ENCODE measurements around the gene HS3ST3B1. TPM values are rescaled to one million over a fixed set of nuclear protein-coding genes. Genes with fewer than 3 reads are reported as not detected.

Gene HS3ST3B1
- total RNA-seq, 4 donors from 2014 or later: 1.5 to 5.3 (median 3.1) TPM; not detected in 1

DNA sequence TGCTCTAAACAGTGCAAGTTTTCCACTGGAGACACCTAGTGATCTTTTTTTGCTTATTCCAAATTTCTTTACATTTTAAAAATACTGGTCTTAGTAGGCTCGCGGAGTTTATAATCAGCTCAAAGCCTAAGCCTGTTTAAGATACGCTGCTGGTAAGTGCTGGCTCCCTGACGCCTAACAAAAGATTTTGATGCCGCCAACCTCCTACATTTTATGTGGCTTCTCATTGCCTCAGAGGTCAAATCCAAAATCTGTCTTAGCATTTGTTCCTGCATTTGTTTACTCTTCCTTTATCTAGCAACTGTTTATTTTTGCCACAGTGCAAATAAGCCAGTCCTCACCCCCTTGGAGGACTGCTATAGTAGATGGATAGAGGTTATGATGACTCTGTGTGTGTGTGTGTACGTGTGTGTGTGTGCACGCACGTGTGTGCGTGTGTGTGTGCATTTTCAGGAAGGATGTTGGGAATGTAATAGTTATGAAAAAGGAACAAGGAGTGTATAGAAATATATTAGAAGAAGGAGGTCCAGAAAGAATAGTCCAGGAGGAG is 24.8 kb downstream of the HS3ST3B1 start:
- no peaks in the 10 kb centered on the region for H3K27me3 ChIP-seq
- H3K4me3 ChIP-seq: no peak overlapping the region
- H3K36me3 ChIP-seq: no peaks in the 10 kb centered on the region
- intact Hi-C loops (cut with DNase I; ENCODE audit: low total_unique reads): no loop called here
- no peaks in the 10 kb centered on the region for H3K4me1 ChIP-seq
- no peak for DNase-seq
- H3K27ac ChIP-seq: no peak overlapping the region
- TF ChIP-seq CTCF (IDR thresholded peaks at IDR 0.05) (no peak), POLR2A (IDR thresholded peaks at IDR 0.05) (no peak)
- no peaks in the 10 kb centered on the region for H3K9me3 ChIP-seq

GRCh38 chr17:14329900-14330491 is 29.1 kb downstream of the HS3ST3B1 start:
- H3K4me1 ChIP-seq: no peaks in the 10 kb centered on the region
- TF ChIP-seq POLR2A (IDR thresholded peaks at IDR 0.05) (no peak), CTCF (IDR thresholded peaks at IDR 0.05) (no peak)
- no peaks in the 10 kb centered on the region for H3K36me3 ChIP-seq
- DNase-seq: no peak
- H3K27me3 ChIP-seq: no peaks in the 10 kb centered on the region
- H3K27ac ChIP-seq: no peak overlapping the region
- H3K9me3 ChIP-seq: no peaks in the 10 kb centered on the region
- intact Hi-C loops (cut with DNase I; ENCODE audit: low total_unique reads): no loop called here
- no peak overlapping the region for H3K4me3 ChIP-seq

GRCh38 chr17:14330492-14330962 is 29.6 kb downstream of the HS3ST3B1 start:
- no peak for TF ChIP-seq POLR2A (IDR thresholded peaks at IDR 0.05)
- no peak for TF ChIP-seq CTCF (IDR thresholded peaks at IDR 0.05)
- no peak overlapping the region for H3K4me3 ChIP-seq
- no peak overlapping the region for H3K27ac ChIP-seq
- intact Hi-C loops (cut with DNase I; ENCODE audit: low total_unique reads): no loop called here
- H3K36me3 ChIP-seq: no peaks in the 10 kb centered on the region
- no peaks in the 10 kb centered on the region for H3K9me3 ChIP-seq
- no peaks in the 10 kb centered on the region for H3K4me1 ChIP-seq
- DNase-seq: no peak
- no peaks in the 10 kb centered on the region for H3K27me3 ChIP-seq

DNA sequence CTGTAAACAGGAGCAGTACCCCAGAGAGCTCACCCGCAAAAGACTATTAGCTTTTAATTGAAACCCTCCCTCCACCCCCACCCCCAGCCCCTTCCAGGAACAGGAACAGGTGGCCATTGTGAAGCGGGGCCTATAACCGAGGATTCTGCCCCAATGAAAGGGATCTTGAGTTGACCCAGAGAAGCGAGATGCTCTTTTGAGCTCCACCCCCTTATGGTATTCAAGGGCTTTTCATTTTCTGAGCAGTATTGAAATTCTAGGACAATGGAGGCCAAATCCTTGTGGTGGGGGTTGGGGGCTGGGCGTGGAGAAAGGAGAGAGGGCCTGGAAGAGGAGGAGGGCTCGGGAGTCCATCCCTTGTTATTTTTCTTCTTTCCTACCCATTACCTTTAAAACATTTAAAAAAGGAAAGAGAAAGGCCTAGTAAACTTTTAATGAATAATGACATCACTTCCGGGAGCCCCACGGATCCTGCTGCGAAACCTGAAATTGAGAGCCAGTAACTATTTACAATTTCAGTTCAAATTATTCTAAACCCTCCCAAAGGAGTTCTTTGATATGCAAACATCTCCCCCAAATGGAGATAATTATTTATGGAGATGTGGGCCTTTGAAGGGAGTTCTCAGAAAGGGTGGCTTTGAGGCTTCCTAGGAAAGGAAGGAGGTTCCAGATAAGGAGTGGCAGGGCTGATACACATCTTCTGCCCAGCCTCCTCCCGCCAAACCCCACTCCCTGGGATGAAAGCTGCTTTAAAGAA is 30.5 kb downstream of the HS3ST3B1 start:
- no peaks in the 10 kb centered on the region for H3K27me3 ChIP-seq
- intact Hi-C loops (cut with DNase I; ENCODE audit: low total_unique reads): no loop called here
- TF ChIP-seq POLR2A (IDR thresholded peaks at IDR 0.05) (no peak), CTCF (IDR thresholded peaks at IDR 0.05) (no peak)

DNA sequence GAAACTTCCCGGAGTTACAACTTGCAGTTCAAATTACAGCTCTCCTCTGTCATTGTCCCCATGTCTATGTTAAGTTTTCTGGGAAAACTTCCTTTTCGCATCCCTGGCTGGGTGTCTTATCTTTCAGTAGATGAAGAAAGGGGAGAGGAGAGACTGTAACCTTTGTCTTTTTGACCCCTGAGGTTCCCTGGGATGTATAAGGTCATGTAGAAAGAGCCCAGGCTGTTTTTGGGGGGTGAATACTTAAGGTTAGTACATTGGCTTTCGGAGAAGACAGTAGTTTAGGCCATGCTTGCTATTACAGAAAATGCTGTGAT is 31.1 kb downstream of the HS3ST3B1 start:
- Histone ChIP-seq H3K27ac (no peak overlapping the region), H3K27me3 (no peaks in the 10 kb centered on the region), H3K4me1 (no peaks in the 10 kb centered on the region), H3K4me3 (no peak overlapping the region), H3K9me3 (no peaks in the 10 kb centered on the region), H3K36me3 (no peaks in the 10 kb centered on the region)
- intact Hi-C loops (cut with DNase I; ENCODE audit: low total_unique reads): no loop called here
- TF ChIP-seq CTCF (IDR thresholded peaks at IDR 0.05): no peak
- no peak for TF ChIP-seq POLR2A (IDR thresholded peaks at IDR 0.05)
- DNase-seq: no peak

More for the DNA sequence above, 30.5 kb downstream of the HS3ST3B1 start:
- Histone ChIP-seq H3K36me3 (no peaks in the 10 kb centered on the region), H3K27ac (no peak overlapping the region), H3K9me3 (no peaks in the 10 kb centered on the region), H3K4me1 (no peaks in the 10 kb centered on the region), H3K4me3 (no peak overlapping the region)
- DNase-seq: no peak
